ENCODE results near the gene MED27. TPM values are rescaled to one million over a fixed set of nuclear protein-coding genes. Genes with fewer than 3 reads are reported as not detected.
"Not testable (repeated sequence)": the region's sequence is repeated elsewhere in the genome, so short reads cannot be mapped to it uniquely, and the experiment has no call there.

Gene MED27
- total RNA-seq, 2 experiments from 2014 or later: 18.5 to 19.7 TPM

- H3K4me3 Mint-ChIP-seq: no peak overlapping the region
- no peak overlapping the region for H3K27ac Mint-ChIP-seq
- DNase-seq (no peak), ATAC-seq (ENCODE audit: low read depth) (no peak)
- peaks cover 19% of the 10 kb centered on the region for H3K36me3 Mint-ChIP-seq
- POLR2A ChIA-PET: no interaction called here
- peaks cover 18% of the 10 kb centered on the region for H3K4me1 Mint-ChIP-seq
- H3K9me3 Mint-ChIP-seq: no peaks in the 10 kb centered on the region
- H3K27me3 Mint-ChIP-seq: no peaks in the 10 kb centered on the region
Observed at GRCh38 chr9:132068605-132069004, 11.1 kb downstream of the MED27 start.

GRCh38 chr9:132066511-132066910 lies 13.2 kb downstream of the MED27 start:
- H3K4me1 Mint-ChIP-seq: peaks cover 14% of the 10 kb centered on the region
- peaks cover 16% of the 10 kb centered on the region for H3K36me3 Mint-ChIP-seq
- POLR2A ChIA-PET: no interaction called here
- H3K27me3 Mint-ChIP-seq: no peaks in the 10 kb centered on the region
- no peak for DNase-seq
- H3K9me3 Mint-ChIP-seq: no peaks in the 10 kb centered on the region
- no peak overlapping the region for H3K4me3 Mint-ChIP-seq
- H3K27ac Mint-ChIP-seq: no peak overlapping the region
- ATAC-seq (ENCODE audit: low read depth): no peak

DNA sequence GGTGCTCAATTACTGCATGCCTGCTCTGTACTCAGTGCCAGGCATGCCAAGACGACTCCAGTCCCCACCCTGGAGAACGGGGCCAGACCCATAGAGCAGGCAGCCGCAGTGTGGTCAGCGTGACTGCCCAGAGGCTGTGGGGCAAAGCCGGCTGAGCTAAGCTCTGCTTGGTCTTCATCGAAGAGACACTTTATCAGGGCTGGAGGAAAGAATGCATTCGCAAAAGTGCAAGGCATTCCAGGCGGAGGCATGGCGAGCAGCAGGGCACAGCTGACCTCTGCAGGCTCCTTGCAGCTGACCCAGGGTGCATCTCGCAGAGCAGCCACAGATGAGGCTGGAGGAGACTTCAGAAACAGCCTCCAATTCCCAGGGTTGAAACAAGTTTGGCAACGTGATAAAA lies 13.6 kb downstream of the MED27 start:
- no peaks in the 10 kb centered on the region for H3K9me3 Mint-ChIP-seq
- peaks cover 12% of the 10 kb centered on the region for H3K36me3 Mint-ChIP-seq
- no peak overlapping the region for H3K27ac Mint-ChIP-seq
- peaks cover 13% of the 10 kb centered on the region for H3K4me1 Mint-ChIP-seq
- POLR2A ChIA-PET: no interaction called here
- no peaks in the 10 kb centered on the region for H3K27me3 Mint-ChIP-seq
- DNase-seq (no peak), ATAC-seq (ENCODE audit: low read depth) (no peak)
- no peak overlapping the region for H3K4me3 Mint-ChIP-seq

GRCh38 chr9:132063281-132063680 lies 16.4 kb downstream of the MED27 start:
- POLR2A ChIA-PET: no interaction called here
- no peaks in the 10 kb centered on the region for H3K27me3 Mint-ChIP-seq
- no peak for DNase-seq
- peaks cover 4% of the 10 kb centered on the region for H3K9me3 Mint-ChIP-seq
- no peak overlapping the region for H3K27ac Mint-ChIP-seq
- peaks cover 30% of the 10 kb centered on the region for H3K36me3 Mint-ChIP-seq
- H3K4me1 Mint-ChIP-seq: peaks cover 4% of the 10 kb centered on the region
- no peak overlapping the region for H3K4me3 Mint-ChIP-seq
- no peak for ATAC-seq (ENCODE audit: low read depth)

GRCh38 chr9:132062806-132063205 lies 16.9 kb downstream of the MED27 start:
- Mint-ChIP-seq H3K27me3 (no peaks in the 10 kb centered on the region), H3K9me3 (peaks cover 8% of the 10 kb centered on the region), H3K4me3 (no peak overlapping the region), H3K36me3 (peaks cover 33% of the 10 kb centered on the region), H3K4me1 (peaks cover 4% of the 10 kb centered on the region), H3K27ac (no peak overlapping the region)
- DNase-seq: no peak
- POLR2A ChIA-PET: no interaction called here
- no peak for ATAC-seq (ENCODE audit: low read depth)

GRCh38 chr9:132061526-132061925 lies 18.1 kb downstream of the MED27 start:
- H3K4me3 Mint-ChIP-seq: no peak overlapping the region
- H3K36me3 Mint-ChIP-seq: peaks cover 38% of the 10 kb centered on the region

GRCh38 chr9:132059361-132059760 lies 20.3 kb downstream of the MED27 start:
- Mint-ChIP-seq H3K27me3 (no peaks in the 10 kb centered on the region), H3K27ac (no peak overlapping the region), H3K36me3 (peaks cover 38% of the 10 kb centered on the region), H3K9me3 (peaks cover 8% of the 10 kb centered on the region), H3K4me3 (no peak overlapping the region), H3K4me1 (no peaks in the 10 kb centered on the region)
- POLR2A ChIA-PET: no interaction called here
- ATAC-seq (ENCODE audit: low read depth) (no peak), DNase-seq (no peak)

More at GRCh38 chr9:132061526-132061925, 18.1 kb downstream of the MED27 start:
- DNase-seq (no peak), ATAC-seq (ENCODE audit: low read depth) (no peak)
- POLR2A ChIA-PET: no interaction called here
- Mint-ChIP-seq H3K27ac (no peak overlapping the region), H3K4me1 (no peaks in the 10 kb centered on the region), H3K27me3 (no peaks in the 10 kb centered on the region), H3K9me3 (peaks cover 8% of the 10 kb centered on the region)

DNA sequence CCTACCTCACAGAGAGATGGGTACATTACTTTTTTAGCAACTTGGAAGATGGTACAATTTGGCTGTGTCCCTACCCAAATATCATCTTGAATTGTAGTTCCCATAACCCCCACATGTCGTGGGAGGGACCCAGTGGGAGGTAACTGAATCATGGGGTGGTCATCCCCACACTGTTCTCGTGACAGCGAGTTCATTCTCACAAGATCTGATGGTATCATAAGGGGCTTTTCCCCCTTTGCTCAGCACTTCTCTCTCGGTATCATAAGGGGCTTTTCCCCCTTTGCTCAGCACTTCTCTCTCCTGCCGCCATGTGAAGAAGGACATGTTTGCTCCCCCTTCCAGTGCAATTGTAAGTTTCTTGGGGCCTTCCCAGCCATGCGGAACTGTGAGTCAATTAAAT lies 21.4 kb downstream of the MED27 start:
- not testable (repeated sequence) for H3K27me3 Mint-ChIP-seq; ATAC-seq (ENCODE audit: low read depth); DNase-seq

DNA sequence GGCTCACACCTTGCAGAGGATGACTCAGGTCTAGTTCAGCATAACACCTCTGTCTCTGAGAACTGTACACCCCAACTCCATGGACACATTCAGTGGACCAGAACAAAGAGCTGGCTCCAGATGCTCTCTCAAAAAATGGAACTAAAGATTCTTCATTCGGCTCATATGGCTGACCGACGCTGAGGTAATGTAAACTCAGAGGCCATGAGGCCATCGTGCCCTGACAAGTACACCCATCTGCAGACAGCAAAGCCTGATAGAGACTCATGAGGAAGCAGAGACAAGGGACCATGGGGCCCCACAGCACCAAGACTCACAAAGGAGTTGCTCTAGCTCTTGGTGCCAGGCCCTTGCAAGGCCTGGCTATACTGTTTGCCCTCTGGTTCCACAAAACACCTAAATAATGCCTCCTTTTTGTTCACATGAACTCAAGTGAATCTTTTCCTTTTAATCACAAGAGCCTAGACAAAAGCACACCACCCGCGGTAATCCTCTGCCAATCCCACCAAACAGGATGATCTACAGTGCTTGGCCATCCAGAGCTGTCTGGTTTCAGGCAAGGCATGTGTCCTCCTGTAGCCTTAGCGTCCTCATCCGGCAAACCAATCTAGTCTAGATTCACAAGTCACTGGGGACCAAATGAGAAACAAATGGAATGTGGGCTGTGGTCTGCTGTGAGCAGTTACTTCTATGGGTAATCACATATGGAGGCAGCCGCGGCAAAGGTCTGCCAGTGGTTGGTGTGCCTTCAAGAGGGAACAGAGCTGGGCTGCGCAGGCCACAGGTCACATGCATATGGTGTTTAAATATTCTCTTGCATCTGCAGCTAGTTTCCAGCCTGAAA lies 22.7 kb downstream of the MED27 start:
- H3K27ac Mint-ChIP-seq: peak overlapping the region; percentile 30
- H3K4me3 Mint-ChIP-seq: no peak overlapping the region
- POLR2A ChIA-PET: no interaction called here
- no peaks in the 10 kb centered on the region for H3K4me1 Mint-ChIP-seq
- ATAC-seq (ENCODE audit: low read depth) (no peak), DNase-seq (no peak)
- no peaks in the 10 kb centered on the region for H3K27me3 Mint-ChIP-seq
- H3K9me3 Mint-ChIP-seq: peaks cover 8% of the 10 kb centered on the region
- peaks cover 35% of the 10 kb centered on the region for H3K36me3 Mint-ChIP-seq

More for the DNA sequence above, 21.4 kb downstream of the MED27 start:
- H3K27ac Mint-ChIP-seq, H3K4me1 Mint-ChIP-seq, POLR2A ChIA-PET, H3K9me3 Mint-ChIP-seq, H3K4me3 Mint-ChIP-seq: not testable (repeated sequence)
- peaks cover 35% of the 10 kb centered on the region for H3K36me3 Mint-ChIP-seq

GRCh38 chr9:132055756-132056155 lies 23.9 kb downstream of the MED27 start:
- Mint-ChIP-seq H3K4me3 (no peak overlapping the region), H3K4me1 (no peaks in the 10 kb centered on the region), H3K27me3 (no peaks in the 10 kb centered on the region), H3K36me3 (peaks cover 31% of the 10 kb centered on the region), H3K9me3 (peaks cover 8% of the 10 kb centered on the region), H3K27ac (no peak overlapping the region)
- POLR2A ChIA-PET: no interaction called here
- DNase-seq (no peak), ATAC-seq (ENCODE audit: low read depth) (no peak)

GRCh38 chr9:132054024-132054423 lies 25.6 kb downstream of the MED27 start:
- Mint-ChIP-seq H3K4me3 (no peak overlapping the region), H3K4me1 (peaks cover 4% of the 10 kb centered on the region), H3K9me3 (peaks cover 8% of the 10 kb centered on the region), H3K27ac (no peak overlapping the region), H3K36me3 (peaks cover 19% of the 10 kb centered on the region), H3K27me3 (no peaks in the 10 kb centered on the region)
- ATAC-seq (ENCODE audit: low read depth) (no peak), DNase-seq (no peak)
- POLR2A ChIA-PET: no interaction called here

DNA sequence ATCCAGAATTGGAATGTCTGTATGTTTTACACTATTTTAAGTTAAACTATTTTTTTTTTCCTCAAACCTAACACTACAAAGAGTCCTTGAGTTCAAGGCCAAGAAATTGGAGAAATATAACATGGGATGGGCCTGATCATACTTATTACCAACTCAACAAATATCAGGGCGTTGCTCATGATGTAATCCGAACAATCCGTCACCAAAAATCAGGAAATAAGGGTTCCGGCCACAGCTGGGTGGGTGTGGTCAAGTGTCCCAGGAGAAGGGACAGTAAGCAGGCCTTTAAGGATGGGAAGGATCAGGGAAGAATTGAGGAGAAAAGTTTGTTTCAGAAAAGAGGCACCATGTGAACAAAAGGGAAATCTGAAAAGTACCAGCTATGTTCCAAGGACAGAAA lies 29.8 kb downstream of the MED27 start:
- ATAC-seq (ENCODE audit: low read depth): no peak

GRCh38 chr9:132049323-132049882 lies 30.3 kb downstream of the MED27 start:
- Mint-ChIP-seq H3K36me3 (no peaks in the 10 kb centered on the region), H3K4me1 (peaks cover 6% of the 10 kb centered on the region), H3K27ac (no peak overlapping the region), H3K4me3 (no peak overlapping the region), H3K9me3 (no peaks in the 10 kb centered on the region), H3K27me3 (no peaks in the 10 kb centered on the region)
- DNase-seq (no peak), ATAC-seq (ENCODE audit: low read depth) (no peak)
- POLR2A ChIA-PET: no interaction called here

More for the DNA sequence above, 29.8 kb downstream of the MED27 start:
- Mint-ChIP-seq H3K4me3 (no peak overlapping the region), H3K27me3 (no peaks in the 10 kb centered on the region), H3K9me3 (no peaks in the 10 kb centered on the region), H3K36me3 (no peaks in the 10 kb centered on the region), H3K4me1 (peaks cover 6% of the 10 kb centered on the region), H3K27ac (no peak overlapping the region)
- DNase-seq: no peak
- POLR2A ChIA-PET: no interaction called here

DNA sequence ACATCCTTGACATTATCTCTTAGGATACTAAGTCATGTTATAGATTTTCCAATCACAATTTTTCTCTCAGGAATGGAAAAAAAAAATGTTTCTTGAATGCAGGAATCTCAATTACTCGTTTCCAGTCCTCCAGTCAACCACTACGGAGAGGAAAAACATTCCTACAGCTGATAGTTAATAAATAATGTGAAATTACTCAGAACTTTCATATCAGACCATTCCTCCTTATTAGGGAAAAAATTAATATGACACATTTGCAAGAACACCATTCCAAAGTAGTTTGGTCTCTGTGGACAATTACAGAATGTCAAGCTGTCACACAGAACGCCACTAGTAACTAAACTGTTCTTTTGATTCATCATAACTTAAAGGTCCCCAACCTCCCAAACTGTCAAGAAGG lies 31.5 kb downstream of the MED27 start:
- POLR2A ChIA-PET: no interaction called here

More for the DNA sequence above, 31.5 kb downstream of the MED27 start:
- Mint-ChIP-seq H3K27ac (no peak overlapping the region), H3K4me3 (no peak overlapping the region), H3K4me1 (peaks cover 6% of the 10 kb centered on the region), H3K36me3 (no peaks in the 10 kb centered on the region), H3K27me3 (no peaks in the 10 kb centered on the region), H3K9me3 (no peaks in the 10 kb centered on the region)
- DNase-seq (no peak), ATAC-seq (ENCODE audit: low read depth) (no peak)

Measured in activated naive CD8-positive, alpha-beta T cell treated with anti-CD3 and anti-CD28 coated beads, Interleukin-2, amount 10 ng/mL, durations not matched to agents 7 days and 5 days (primary cell).